ENCODE results near the gene CEACAM18. TPM values are rescaled to one million over a fixed set of nuclear protein-coding genes. Genes with fewer than 3 reads are reported as not detected.

The CEACAM18 gene
- total and polyA plus RNA-seq, 2 donors (not counting 3 experiments of a cell fraction or from before 2014, with no cell fraction given): not detected

DNA sequence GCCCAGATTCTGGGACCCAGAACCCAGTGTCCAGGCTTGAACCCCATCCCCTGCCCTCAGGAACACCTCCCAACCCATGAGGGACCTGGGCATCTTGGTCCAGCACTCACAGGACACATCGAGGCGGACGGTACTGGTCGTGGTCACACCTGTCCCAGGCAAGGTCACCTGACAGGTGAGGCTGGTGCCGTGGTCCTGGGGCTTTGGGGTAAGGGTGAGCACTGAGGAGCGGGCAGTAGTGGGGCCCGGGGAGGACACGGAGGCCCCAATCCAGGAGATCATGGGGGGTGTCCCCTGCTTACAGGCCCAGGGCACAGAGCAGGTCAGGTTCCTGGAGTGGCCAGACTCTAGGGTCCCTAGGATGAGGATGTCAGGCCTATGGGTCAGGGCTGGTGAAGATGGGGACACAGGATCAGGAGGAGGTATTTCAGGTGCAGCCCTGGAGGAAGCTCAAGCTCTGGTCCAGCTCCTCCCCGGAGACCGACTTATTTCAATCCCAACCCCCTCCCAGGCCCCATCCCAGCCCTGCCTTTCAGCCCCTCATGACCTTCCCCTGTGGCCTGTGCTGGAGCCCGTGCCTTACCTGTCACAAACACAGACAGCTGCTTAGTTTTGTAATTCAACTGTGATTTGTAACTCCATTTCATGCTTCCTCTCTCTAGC lies 20.9 kb upstream of the CEACAM18 start:
- Histone ChIP-seq H3K36me3 (ENCODE audit: control insufficient read depth in 2 of 2, extremely low read depth in 1 of 2, insufficient read depth in 2 of 2, low read length in 2 of 2) (no peaks in the 10 kb centered on the region), H2AFZ (ENCODE audit: low read depth, low read length) (no peak overlapping the region), H3K27ac (ENCODE audit: insufficient read depth, low read depth, low read length) (no peak overlapping the region), H3K4me3 (replicated peaks in 1 of 3; ENCODE audit: insufficient read depth in 1 of 3, low read depth in 1 of 3, low read length in 3 of 3) (no peak overlapping the region), H3K79me2 (ENCODE audit: control insufficient read depth, insufficient read depth, low read length) (no peaks in the 10 kb centered on the region), H3K27me3 (ENCODE audit: control insufficient read depth in 2 of 2, insufficient read depth in 2 of 2, low read length in 2 of 2) (no peaks in the 10 kb centered on the region), H4K20me1 (replicated peaks; ENCODE audit: control insufficient read depth, extremely low read depth, insufficient read depth, low read length) (no peaks in the 10 kb centered on the region), H3K9me1 (replicated peaks; ENCODE audit: control insufficient read depth, extremely low read depth, insufficient read depth, low read length) (no peaks in the 10 kb centered on the region), H3K4me1 (ENCODE audit: control insufficient read depth, extremely low read depth, insufficient read depth, low read length) (no peaks in the 10 kb centered on the region), H3K9ac (replicated peaks; ENCODE audit: extremely low read depth, insufficient read depth, low read length) (no peak overlapping the region), H3K9me3 (replicated peaks; ENCODE audit: control insufficient read depth, insufficient read depth, low read length) (no peaks in the 10 kb centered on the region), H3K4me2 (ENCODE audit: insufficient read depth, low read length) (no peak overlapping the region)
- POLR2A ChIA-PET: no interaction called here
- intact Hi-C loops (cut with micrococcal nuclease) (no loop called here), dilution Hi-C loops (cut with MboI; ENCODE audit: extremely low pct_ligation_motif_present, low sequenced_read_pairs) (no loop called here)
- CTCF ChIA-PET: interaction anchor here (0.8 kb wide), 1 partner anchor 16 kb away, joined by 4 read pairs; no protein-coding TSS in a partner anchor
- TF ChIP-seq, protein P1, sequence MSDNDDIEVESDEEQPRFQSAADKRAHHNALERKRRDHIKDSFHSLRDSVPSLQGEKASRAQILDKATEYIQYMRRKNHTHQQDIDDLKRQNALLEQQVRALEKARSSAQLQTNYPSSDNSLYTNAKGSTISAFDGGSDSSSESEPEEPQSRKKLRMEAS (IDR thresholded peaks at IDR 0.05; ENCODE audit: insufficient read depth, insufficient read length): no peak
- TF ChIP-seq, protein P2, sequence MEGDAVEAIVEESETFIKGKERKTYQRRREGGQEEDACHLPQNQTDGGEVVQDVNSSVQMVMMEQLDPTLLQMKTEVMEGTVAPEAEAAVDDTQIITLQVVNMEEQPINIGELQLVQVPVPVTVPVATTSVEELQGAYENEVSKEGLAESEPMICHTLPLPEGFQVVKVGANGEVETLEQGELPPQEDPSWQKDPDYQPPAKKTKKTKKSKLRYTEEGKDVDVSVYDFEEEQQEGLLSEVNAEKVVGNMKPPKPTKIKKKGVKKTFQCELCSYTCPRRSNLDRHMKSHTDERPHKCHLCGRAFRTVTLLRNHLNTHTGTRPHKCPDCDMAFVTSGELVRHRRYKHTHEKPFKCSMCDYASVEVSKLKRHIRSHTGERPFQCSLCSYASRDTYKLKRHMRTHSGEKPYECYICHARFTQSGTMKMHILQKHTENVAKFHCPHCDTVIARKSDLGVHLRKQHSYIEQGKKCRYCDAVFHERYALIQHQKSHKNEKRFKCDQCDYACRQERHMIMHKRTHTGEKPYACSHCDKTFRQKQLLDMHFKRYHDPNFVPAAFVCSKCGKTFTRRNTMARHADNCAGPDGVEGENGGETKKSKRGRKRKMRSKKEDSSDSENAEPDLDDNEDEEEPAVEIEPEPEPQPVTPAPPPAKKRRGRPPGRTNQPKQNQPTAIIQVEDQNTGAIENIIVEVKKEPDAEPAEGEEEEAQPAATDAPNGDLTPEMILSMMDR (IDR thresholded peaks at IDR 0.05; ENCODE audit: extremely low read depth in 1 of 2, insufficient read depth in 1 of 2, low read depth in 1 of 2, low read length in 2 of 2): no peak
- no peak for TF ChIP-seq POLR2A (IDR thresholded peaks at IDR 0.05; ENCODE audit: low read depth, low read length)
- TF ChIP-seq GATA2 (IDR thresholded peaks at IDR 0.05; ENCODE audit: insufficient read depth, insufficient read length, low read depth, low read length): no peak
- no peak for TF ChIP-seq POLR2AphosphoS5 (IDR thresholded peaks at IDR 0.05; ENCODE audit: insufficient read depth, low read depth, low read length)
- TF ChIP-seq EZH2 (IDR thresholded peaks at IDR 0.05; ENCODE audit: borderline replicate concordance, low read depth, low read length, severe bottlenecking): no peak
- no peak for TF ChIP-seq MYC (IDR thresholded peaks at IDR 0.05; ENCODE audit: low read depth, low read length)
- TF ChIP-seq FOS (IDR thresholded peaks at IDR 0.05; ENCODE audit: borderline replicate concordance, insufficient read depth, low read length): no peak
- TF ChIP-seq JUN (IDR thresholded peaks at IDR 0.05; ENCODE audit: borderline replicate concordance, insufficient read depth, insufficient read length, low read depth): no peak
- DNase-seq (ENCODE audit: low read depth, low spot score) (no peak), FAIRE-seq (no peak)
- no TSS peak for BruUV-seq (replicated peaks)
